HL-60 (cell line): ENCODE data around the gene PCNX3.

Experiments
- CTCF ChIP-seq: IDR thresholded peaks from one replicate; pipeline ENCODE4 v1.5.1; 2011; ENCODE audit warnings: low read length, control low read depth, inconsistent platforms; ENCODE audit not compliant: insufficient read depth
- GABPA ChIP-seq: IDR thresholded peaks from 2 replicates; pipeline ENCODE4 v1.6.1; 2012; ENCODE audit warnings: low read depth
- POLR2AphosphoS5 ChIP-seq: IDR thresholded peaks from 2 replicates; pipeline ENCODE4 v1.6.1; 2012; ENCODE audit warnings: low read depth
- REST ChIP-seq: IDR thresholded peaks from 2 replicates; pipeline ENCODE4 v1.6.1; 2012; ENCODE audit warnings: low read depth; ENCODE audit not compliant: insufficient replicate concordance

GRCh38 chr11:65652511-65653228 lies 37.1 kb downstream of the PCNX3 start:
- TF ChIP-seq CTCF (no peak), GABPA (no peak), POLR2AphosphoS5 (peak; percentile 77), REST (no peak)
